PC-3 (cell line): Measurements from ENCODE around the gene EPN2.

Source experiments
- CTCF ChIP-seq: fragments of 300-600 bp; sonication (generic); conservative IDR thresholded peaks from 2 replicates; pipeline ENCODE4 v1.5.1; 2017; ENCODE audit warnings: antibody characterized with exemption, low read depth, mild to moderate bottlenecking, low read length
- EZH2 ChIP-seq: fragments of 300-600 bp; sonication (generic); IDR thresholded peaks from one replicate; pipeline ENCODE4 v1.6.1; 2017; ENCODE audit warnings: antibody characterized with exemption, mild to moderate bottlenecking, low read length; ENCODE audit not compliant: unreplicated experiment

GRCh38 chr17:19368229-19368628 lies 131.1 kb downstream of the EPN2 start:
- TF ChIP-seq CTCF (no peak), EZH2 (no peak)
